ENCODE data around the gene PTPN22.

The PTPN22 gene

GRCh38 chr1:113871597-113872113 is at the start of gene PTPN22:
Gene PTPN22 (minus strand): TSS chr1:113871712.
- DNase-seq = peak; percentile 77 to 84 (median 78)

- DNase-seq = no peak
Observed at GRCh38 chr1:113918243-113918642, 46.7 kb upstream of the PTPN22 start.

GRCh38 chr1:113917400-113918082 is 46.0 kb upstream of the PTPN22 start:
- DNase-seq = no peak

DNA sequence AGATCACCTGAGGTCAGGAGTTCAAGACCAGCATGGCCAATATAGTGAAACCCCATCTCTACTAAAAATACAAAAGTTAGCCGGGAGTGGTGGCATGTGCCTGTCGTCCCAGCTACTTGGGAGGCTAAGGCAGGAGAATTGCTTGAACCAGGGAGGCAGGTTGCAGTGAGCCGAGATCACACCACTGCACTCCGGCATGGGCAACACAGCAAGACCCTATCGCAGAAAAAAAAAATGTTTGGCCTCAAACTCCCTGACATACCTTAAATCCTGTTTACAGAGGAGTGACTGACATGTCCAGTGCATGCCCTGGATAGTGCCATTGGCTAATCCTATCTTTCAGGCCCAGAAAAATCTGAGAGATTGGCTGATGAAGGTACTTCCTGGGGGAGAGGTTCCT is 45.5 kb upstream of the PTPN22 start:
- DNase-seq = no peak

DNA sequence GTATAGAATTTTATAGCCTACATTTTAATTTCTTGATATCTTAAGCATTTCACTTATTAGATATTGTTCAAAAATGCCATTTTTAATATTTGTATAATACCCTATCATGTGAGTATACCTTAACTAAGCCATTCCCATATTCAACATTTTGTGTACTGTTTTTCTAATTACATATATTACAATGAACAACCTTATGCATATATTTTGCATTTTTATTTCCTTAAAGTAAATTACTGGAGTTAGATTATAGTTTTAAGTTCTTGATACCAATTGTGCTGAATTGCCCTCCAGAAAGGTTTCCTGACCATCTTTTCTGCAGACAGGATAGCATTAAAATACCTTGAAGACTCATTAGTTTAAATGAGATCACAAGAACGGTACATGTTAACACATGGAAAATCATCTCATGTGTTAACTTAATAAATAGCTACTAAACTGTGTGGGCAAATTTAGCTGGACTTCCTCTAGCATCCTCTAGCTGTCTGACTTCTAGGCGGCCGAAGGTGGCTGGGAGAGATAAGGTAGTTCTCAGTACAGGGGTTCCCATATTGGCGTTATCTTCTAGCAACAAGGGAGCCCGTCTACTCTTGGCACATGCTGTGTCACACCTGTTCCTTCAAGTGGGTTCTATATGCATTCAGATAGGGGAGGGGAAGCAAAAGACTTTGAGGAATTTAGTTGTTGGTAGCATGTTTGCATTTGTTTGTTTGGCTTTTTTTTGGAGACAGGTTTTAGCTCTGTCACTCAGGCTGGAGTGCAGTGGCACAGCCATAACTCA is 42.6 kb upstream of the PTPN22 start:
- DNase-seq = no peak

DNA sequence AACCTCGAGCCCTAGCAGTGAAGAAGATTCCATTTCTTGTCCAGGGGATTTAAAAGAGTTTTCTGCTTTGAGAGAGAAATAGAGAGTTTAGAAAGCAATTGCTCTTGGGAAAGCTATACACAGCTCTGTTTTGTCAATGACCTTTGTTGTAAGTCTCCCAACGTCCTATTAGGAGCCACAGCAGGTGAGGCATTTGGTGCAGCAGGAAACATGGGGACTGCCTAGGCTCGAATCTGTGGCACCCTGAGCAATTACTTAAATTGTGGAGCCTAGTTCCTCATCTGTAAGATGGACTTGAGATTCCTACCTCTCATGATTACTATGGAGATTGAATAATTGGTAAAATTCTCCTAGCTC is 41.8 kb upstream of the PTPN22 start:
- DNase-seq = no peak

DNA sequence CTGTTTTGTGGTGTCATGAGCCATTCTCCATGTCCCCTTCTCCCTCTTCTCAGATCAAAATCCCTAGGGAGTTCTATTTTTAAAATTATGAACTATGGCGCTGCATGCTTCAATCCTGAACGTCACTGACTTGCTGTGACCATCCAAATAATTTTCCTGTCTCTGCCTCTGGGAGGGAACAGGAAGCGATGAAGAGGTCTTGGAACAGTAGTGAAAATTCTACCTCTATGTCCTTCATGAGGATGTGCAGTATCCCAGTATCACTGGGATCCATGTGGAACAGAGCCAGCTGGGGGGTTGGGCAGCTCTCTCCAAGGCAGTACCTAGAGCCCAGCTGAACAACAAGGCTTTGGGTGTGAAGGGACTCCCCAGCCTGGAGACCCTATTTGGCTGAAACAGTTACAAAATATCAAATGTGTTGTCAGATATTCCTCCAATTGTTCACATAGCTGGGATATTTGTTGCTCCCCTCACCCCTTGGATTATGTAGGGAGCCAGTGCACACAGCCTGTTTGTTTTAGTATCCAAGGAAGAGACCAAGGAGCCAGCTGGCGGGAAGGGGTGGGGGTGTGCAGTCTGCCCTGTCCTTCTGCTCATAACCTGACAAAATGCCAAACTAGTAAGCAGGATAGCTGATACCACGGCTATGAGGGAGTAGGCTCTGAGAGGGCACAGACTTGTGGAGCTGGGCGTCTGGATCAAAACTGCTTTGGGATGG is 41.2 kb upstream of the PTPN22 start:
- no peak for DNase-seq

DNA sequence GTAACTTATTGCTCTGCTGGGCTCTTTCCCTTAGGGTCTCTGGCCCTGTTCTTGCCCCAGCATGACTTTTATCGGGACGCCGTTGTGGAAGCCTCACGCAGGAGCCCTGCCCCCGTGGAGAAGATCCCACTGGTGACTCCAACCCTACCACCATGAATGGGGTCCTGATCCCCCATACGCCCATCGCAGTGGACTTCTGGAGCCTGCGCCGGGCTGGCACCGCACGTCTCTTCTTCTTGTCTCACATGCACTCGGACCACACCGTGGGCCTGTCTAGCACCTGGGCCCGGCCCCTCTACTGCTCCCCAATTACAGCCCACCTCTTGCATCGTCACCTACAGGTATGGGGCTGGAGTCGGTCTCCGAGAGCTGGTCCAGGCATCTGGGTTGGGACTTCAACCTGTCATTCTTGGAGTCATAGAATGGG is 33.9 kb upstream of the PTPN22 start:
- DNase-seq = peak in 1 of 3 donors; percentile 18

GRCh38 chr1:113904674-113905434 is 33.3 kb upstream of the PTPN22 start, which contains the start of the genes AP4B1 and DCLRE1B:
Gene AP4B1 (minus strand): TSS chr1:113904799. CDS start chr1:113904717, 82 bp downstream.
Gene DCLRE1B (plus strand): TSS chr1:113905326. CDS start chr1:113905587, 261 bp downstream.
- DNase-seq = peak; percentile 99 to 100 (median 100)

GRCh38 chr1:113904293-113904673 is 32.8 kb upstream of the PTPN22 start:
- peak; percentile 68 to 81 (median 74) for DNase-seq

GRCh38 chr1:113903501-113904292 is 32.2 kb upstream of the PTPN22 start:
- DNase-seq = no peak

DNA sequence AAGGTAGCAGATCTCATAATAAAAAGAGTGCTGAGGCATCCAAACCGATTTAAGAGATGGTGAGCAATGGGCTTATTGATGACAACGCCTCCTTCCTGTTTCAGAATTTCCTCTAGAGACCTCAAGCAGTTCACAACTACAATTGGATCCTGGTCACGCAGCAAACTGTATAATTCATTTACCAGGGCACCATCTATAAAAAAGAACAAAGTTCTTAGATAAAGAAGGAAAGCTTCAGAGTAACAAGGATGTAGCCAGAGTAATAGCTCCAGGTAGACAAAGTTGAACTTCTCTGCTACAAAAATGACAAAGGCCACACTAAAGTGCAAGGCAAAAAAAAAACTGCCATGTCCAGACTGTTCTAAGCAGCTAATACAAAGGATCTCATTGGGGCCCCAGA is 29.7 kb upstream of the PTPN22 start:
- DNase-seq = no peak

- no peak for DNase-seq
Observed at GRCh38 chr1:113899111-113899510, 27.6 kb upstream of the PTPN22 start.

DNA sequence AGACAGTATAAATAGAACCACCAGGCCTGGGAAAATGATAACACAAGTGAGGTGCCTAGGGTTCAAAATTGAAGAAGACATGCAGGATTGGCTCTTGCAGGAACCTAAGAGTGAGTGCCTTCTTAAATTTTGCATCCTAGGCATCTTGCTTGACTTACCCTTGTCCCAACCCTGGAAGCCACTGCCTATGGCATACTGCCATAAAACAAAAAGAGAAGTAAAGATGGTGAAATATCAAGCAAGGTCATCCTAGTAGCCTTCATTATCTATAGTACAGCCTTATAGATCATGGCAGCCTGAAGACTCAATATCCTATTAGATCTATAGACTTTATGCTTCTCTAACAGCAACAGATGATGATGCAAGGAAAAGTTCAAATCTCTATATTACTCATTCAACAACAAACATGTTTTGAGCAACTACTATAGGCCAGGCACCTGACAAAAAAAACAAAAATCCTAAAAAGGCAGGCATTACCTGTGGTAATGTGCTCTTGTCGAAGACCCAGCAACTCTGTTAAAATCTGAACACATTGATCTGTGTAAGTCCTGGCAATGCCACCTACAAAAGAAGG is 26.8 kb upstream of the PTPN22 start:
- peak; percentile 10 to 39 (median 33) for DNase-seq

DNA sequence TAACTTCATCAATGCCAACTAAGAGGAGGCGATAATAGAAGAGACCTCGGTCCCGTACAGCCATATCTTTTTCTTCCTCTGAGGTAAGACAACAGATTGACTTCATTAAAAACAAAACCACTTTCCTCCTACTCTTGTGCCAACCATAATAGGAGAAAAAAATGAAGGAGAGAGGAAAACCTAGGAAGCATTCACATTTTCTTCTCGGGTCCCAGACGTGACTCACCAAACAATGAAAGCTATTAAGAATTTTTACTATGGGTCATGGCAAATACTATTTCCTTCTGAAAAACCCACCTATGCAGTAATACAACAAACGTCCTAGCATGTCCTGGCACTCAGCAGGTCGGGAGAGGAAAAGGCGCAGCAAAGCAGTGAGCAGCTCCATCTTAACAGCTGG is 24.4 kb upstream of the PTPN22 start:
- DNase-seq = no peak

DNA sequence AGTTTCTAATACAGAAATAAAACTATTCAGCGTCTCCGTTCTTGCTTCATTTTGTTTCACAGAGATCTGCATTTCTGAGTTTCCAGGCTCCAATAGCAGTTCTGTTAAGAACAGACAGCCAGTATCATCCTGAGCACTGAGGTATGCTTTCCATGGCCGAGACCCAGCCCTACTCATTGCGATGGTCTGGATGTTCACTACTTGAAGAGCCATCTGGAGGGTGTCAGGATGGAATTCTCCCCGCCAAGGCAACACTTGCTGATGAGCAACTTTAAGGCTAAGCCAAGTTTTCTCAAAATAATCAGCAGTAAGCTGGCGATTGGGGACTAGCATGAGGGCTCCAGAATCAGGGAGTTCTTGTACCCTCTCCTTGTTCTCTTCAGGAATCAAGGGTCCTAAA is 23.6 kb upstream of the PTPN22 start:
- no peak for DNase-seq

GRCh38 chr1:113893267-113893666 is 21.8 kb upstream of the PTPN22 start:
- DNase-seq = no peak

GRCh38 chr1:113891631-113892220 is 20.2 kb upstream of the PTPN22 start:
- DNase-seq = no peak

DNA sequence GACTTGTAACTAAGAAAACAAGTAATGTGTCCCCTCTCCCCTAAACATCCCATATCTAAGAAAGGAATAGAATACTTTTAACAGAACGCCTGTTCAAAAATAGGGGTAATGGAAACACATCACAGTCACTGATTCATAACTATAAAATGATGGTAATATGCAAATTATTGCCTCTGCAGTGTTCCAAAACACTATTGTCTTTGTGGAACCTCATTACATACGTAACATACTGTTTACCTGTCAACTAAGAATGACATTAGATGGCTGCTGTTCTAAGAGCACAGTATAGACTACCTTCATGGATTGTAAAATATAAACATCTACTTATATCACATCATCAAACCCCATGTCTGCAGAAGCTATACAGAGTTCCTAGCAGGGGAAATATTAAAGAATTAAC is 19.3 kb upstream of the PTPN22 start:
- no peak for DNase-seq

GRCh38 chr1:113887402-113888175 is 16.1 kb upstream of the PTPN22 start, which contains the start of gene BCL2L15:
Gene BCL2L15 (minus strand): TSS chr1:113887581. CDS start chr1:113887375, 206 bp downstream.
- no peak for DNase-seq

Measured in suppressor macrophage treated with lipopolysaccharide for 1 hour (primary cell).